Effector memory CD4-positive, alpha-beta T cell (primary cell): ENCODE measurements around the gene ASCC1.

Source experiments
- DNase-seq, 3 donors: peaks; one replicate each; pipeline ENCODE4 v3.0.0-alpha.2; 2020
- H3K27ac ChIP-seq: 2 replicates; pipeline ENCODE4 v1.7.0; 2013; ENCODE audit warnings: mild to moderate bottlenecking, low read length, moderate library complexity; ENCODE audit not compliant: insufficient read depth, poor library complexity, severe bottlenecking
- H3K27me3 ChIP-seq: replicated peaks from 2 replicates; pipeline ENCODE4 v1.7.0; 2013; ENCODE audit warnings: mild to moderate bottlenecking, low read length; ENCODE audit not compliant: insufficient read depth, control insufficient read depth, poor library complexity, severe bottlenecking
- H3K36me3 ChIP-seq: 2 replicates; pipeline ENCODE4 v1.7.0; 2013; ENCODE audit warnings: mild to moderate bottlenecking, low read length, moderate library complexity; ENCODE audit not compliant: control insufficient read depth, insufficient read depth
- H3K4me1 ChIP-seq: 2 replicates; pipeline ENCODE4 v1.7.0; 2013; ENCODE audit warnings: low read length, mild to moderate bottlenecking; ENCODE audit not compliant: control insufficient read depth, insufficient read depth, poor library complexity, severe bottlenecking
- H3K4me3 ChIP-seq: 2 replicates; pipeline ENCODE4 v1.7.0; 2013; ENCODE audit warnings: low read length, low read depth, mild to moderate bottlenecking; ENCODE audit not compliant: insufficient read depth, poor library complexity, severe bottlenecking
- H3K9me3 ChIP-seq: 2 replicates; pipeline ENCODE4 v1.7.0; 2013; ENCODE audit warnings: mild to moderate bottlenecking, low read length, moderate library complexity; ENCODE audit not compliant: control insufficient read depth

The ASCC1 gene

GRCh38 chr10:72072639-72073038 is 143.4 kb downstream of the ASCC1 start:
- DNase-seq = no peak
- Histone ChIP-seq H3K9me3 (no peaks in the 10 kb centered on the region), H3K36me3 (peaks cover 86% of the 10 kb centered on the region), H3K4me1 (peaks cover 38% of the 10 kb centered on the region), H3K4me3 (no peak overlapping the region), H3K27me3 (no peaks in the 10 kb centered on the region), H3K27ac (no peak overlapping the region)

- Histone ChIP-seq H3K27me3 (no peaks in the 10 kb centered on the region), H3K4me1 (peaks cover 32% of the 10 kb centered on the region), H3K4me3 (no peak overlapping the region), H3K9me3 (no peaks in the 10 kb centered on the region), H3K36me3 (peaks cover 87% of the 10 kb centered on the region), H3K27ac (no peak overlapping the region)
- no peak for DNase-seq
These were observed 144.0 kb downstream of the ASCC1 start for GRCh38 chr10:72072046-72072445.

- peaks cover 98% of the 10 kb centered on the region for H3K36me3 ChIP-seq
- no peaks in the 10 kb centered on the region for H3K27me3 ChIP-seq
- DNase-seq = no peak
- no peak overlapping the region for H3K27ac ChIP-seq
- no peak overlapping the region for H3K4me3 ChIP-seq
- H3K4me1 ChIP-seq = peaks cover 12% of the 10 kb centered on the region
- no peaks in the 10 kb centered on the region for H3K9me3 ChIP-seq
These were observed 146.1 kb downstream of the ASCC1 start for GRCh38 chr10:72069751-72070526.

- Histone ChIP-seq H3K9me3 (no peaks in the 10 kb centered on the region), H3K4me1 (peaks cover 4% of the 10 kb centered on the region), H3K36me3 (peaks cover 94% of the 10 kb centered on the region), H3K27ac (no peak overlapping the region), H3K4me3 (no peak overlapping the region), H3K27me3 (no peaks in the 10 kb centered on the region)
- DNase-seq = no peak
These were observed 147.1 kb downstream of the ASCC1 start for GRCh38 chr10:72068901-72069446.

- no peak overlapping the region for H3K27ac ChIP-seq
- H3K4me1 ChIP-seq = peaks cover 2% of the 10 kb centered on the region
- DNase-seq = no peak
- no peaks in the 10 kb centered on the region for H3K27me3 ChIP-seq
- no peak overlapping the region for H3K4me3 ChIP-seq
- no peaks in the 10 kb centered on the region for H3K9me3 ChIP-seq
- H3K36me3 ChIP-seq = peaks cover 95% of the 10 kb centered on the region
These were observed 147.8 kb downstream of the ASCC1 start for GRCh38 chr10:72068126-72068765.

GRCh38 chr10:72067463-72068125 is 148.5 kb downstream of the ASCC1 start:
- H3K4me1 ChIP-seq = peaks cover 2% of the 10 kb centered on the region
- DNase-seq = no peak
- H3K27me3 ChIP-seq = no peaks in the 10 kb centered on the region
- H3K36me3 ChIP-seq = peaks cover 95% of the 10 kb centered on the region
- H3K4me3 ChIP-seq = no peak overlapping the region
- no peak overlapping the region for H3K27ac ChIP-seq
- no peaks in the 10 kb centered on the region for H3K9me3 ChIP-seq

- Histone ChIP-seq H3K36me3 (peaks cover 88% of the 10 kb centered on the region), H3K4me3 (no peak overlapping the region), H3K27me3 (no peaks in the 10 kb centered on the region), H3K4me1 (peaks cover 2% of the 10 kb centered on the region), H3K9me3 (no peaks in the 10 kb centered on the region), H3K27ac (no peak overlapping the region)
- no peak for DNase-seq
These were observed 149.5 kb downstream of the ASCC1 start for GRCh38 chr10:72066318-72067284.

GRCh38 chr10:72065439-72066025 is 150.5 kb downstream of the ASCC1 start:
- Histone ChIP-seq H3K27me3 (no peaks in the 10 kb centered on the region), H3K27ac (no peak overlapping the region), H3K36me3 (peaks cover 77% of the 10 kb centered on the region), H3K4me3 (no peak overlapping the region), H3K4me1 (no peaks in the 10 kb centered on the region), H3K9me3 (no peaks in the 10 kb centered on the region)
- DNase-seq = no peak

- Histone ChIP-seq H3K36me3 (peaks cover 60% of the 10 kb centered on the region), H3K27me3 (no peaks in the 10 kb centered on the region), H3K4me3 (no peak overlapping the region), H3K4me1 (no peaks in the 10 kb centered on the region), H3K9me3 (no peaks in the 10 kb centered on the region), H3K27ac (no peak overlapping the region)
- DNase-seq = no peak
These were observed 152.2 kb downstream of the ASCC1 start for GRCh38 chr10:72063703-72064391.
